GM21367 (cell line): ENCODE data around the gene LIPF.
"Not testable (repeated sequence)": the region's sequence is repeated elsewhere in the genome, so short reads cannot be mapped to it uniquely, and the experiment has no call there.

Experiments used
- ATAC-seq: cut with Tn5 transposase; IDR thresholded peaks from one replicate; pipeline ENCODE4 v1.9.1; 2021; ENCODE audit not compliant: unreplicated experiment

Gene LIPF

DNA sequence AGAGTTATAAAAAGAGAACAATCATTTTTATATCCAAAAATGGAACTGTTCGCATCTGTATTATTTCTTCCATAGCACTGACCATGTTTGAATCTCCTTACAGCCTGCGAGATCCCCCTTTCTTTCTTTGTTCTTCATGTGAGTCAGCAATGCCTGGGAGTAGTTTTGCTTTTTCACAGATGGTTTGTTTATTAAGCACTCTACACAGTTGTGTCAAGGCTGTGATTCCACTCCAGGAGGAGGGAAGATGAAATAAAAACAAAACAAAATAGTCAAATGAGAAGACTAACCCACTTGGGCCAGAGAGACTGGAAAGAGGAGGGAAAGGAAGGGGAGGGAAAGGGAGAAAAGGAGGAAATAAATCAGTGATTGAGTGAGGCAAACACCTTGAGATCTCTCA, 7.8 kb downstream of the LIPF start:
- no peak for ATAC-seq

- no peak for ATAC-seq
These were observed 12.2 kb downstream of the LIPF start for GRCh38 chr10:88676283-88677060.

- no peak for ATAC-seq
These were observed 16.7 kb downstream of the LIPF start for GRCh38 chr10:88680958-88681357.

GRCh38 chr10:88682491-88682890, 18.2 kb downstream of the LIPF start:
- no peak for ATAC-seq

GRCh38 chr10:88687853-88688467, 23.7 kb downstream of the LIPF start:
- no peak for ATAC-seq

DNA sequence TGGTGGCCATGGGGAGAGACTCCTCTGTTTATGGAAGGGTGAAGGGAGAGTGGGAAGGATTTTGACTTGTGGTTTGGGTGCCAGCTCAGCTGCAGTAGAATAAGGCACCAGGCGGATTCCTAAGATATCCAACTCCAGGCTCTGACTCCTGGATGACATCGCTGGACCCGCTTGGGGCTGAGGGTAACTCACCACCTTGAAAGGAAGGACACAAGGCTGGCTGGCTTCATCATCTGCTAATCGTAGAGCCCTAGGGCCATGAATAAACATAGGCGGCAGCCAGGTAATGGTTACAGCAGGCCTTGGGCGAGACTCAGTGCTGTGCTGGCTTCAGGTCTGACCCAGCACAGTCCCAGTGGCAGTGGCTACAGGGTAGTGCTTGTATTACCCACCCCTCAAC, 25.1 kb downstream of the LIPF start:
- ATAC-seq = no peak

GRCh38 chr10:88693392-88694020, 29.3 kb downstream of the LIPF start:
- no peak for ATAC-seq

DNA sequence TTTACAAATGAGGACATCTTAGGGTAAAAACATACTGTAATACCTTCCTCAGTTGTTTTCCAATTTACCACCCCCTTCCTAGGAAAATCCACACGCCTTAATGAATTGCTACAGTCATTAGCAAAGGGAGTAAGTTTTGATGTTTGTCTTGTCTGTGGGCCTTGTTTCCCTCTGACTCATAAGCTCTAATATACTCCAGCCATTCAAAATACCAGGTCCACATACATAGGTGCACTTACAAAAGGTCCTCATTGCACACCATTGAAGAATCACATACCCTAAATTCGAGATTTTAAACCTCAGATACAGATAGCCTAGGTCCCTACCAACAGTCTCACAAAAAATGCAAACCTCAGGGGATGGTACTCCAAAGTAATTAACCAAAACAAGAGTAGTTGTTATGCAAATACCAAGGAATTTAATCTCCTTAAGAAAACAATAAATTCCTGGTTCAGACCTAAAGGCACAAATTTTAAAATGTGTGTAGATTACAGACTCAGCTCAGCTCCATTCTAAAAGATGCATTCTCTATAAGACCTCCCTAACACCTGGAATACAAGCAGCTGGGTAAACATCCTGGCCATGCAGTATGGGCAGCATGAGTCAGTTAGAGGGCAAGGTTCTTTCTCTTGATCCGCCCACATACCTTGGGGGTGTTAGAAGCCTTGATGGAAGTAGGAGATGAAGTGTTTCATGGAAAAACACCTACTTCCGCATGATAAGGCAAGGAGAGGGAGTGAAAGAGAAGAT, 38.8 kb downstream of the LIPF start:
- ATAC-seq = no peak

DNA sequence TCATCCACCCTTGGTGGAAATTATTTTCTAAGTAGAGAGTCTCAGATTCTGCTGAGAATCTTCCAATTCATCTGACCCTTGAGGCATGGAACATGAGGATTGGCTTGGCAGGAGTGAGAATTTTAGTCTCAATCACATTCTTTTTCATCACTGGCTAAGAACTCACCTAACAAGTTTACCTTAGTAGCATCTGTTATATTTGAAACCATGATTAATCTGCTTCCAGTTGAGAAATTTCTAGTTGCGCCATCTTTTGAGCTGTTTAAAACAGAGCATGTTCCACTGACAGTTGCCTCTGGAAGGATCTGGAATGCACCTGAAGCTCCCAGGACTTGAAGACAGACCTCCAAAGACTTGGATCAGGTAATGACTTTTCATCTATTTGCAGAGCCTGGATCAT, 41.7 kb downstream of the LIPF start, which contains the start of gene LIPK:
LIPK (plus strand) TSS at position 292 of the 400 bp plus-strand sequence. CDS start 18,295 bp downstream, outside the sequence.
- ATAC-seq = no peak

DNA sequence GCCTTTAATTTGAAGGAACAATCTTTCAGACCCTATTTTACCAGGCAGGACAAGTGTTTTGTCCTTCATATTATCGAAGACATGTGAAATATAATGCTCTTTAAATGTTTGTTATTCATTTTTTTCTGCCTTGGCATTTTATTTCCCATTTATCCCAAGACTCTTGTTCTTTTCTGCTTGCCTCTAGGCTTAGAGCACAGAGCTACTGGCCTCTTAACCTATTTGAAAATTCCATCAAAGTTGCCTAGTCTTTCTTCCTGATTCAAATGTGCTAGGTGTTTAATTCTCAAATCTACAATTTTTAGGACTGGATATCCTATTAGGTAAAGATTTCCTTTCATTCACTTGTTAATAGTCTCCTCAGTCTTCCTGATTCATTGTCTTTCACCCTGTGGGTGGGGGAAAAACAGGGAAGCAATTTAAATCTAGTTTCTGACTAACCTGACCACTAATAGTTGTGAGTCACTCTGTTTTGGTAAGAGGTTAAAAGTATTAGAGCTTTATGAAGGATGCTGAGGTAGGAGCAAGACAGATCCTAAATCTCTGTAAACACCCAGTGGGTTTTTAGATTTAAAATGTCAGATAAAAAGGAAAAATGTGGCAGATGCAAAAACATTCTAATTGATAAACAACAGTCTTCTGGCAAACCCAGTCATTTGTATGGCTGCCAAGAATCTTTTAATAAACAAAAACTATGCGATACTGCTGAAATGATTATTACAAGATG, 43.4 kb downstream of the LIPF start:
- no peak for ATAC-seq

DNA sequence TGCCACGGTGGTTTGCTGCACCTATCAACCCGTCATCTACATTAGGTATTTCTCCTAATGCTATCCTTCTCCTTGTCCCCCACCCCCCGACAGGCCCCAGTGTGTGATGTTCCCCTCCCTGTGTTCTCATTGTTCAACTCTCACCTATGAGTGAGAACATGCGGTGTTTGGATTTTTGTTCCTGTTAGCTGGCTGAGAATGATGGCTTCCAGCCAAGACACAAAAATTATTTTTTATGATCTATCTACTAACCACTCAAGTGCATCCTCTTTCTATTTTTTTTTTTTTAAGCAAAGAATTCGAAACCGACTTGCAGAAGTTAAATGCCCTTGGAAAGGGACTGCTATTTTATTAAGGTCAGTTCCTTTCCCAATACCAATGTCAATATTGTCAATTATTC, 45.1 kb downstream of the LIPF start:
- ATAC-seq = not testable (repeated sequence)

DNA sequence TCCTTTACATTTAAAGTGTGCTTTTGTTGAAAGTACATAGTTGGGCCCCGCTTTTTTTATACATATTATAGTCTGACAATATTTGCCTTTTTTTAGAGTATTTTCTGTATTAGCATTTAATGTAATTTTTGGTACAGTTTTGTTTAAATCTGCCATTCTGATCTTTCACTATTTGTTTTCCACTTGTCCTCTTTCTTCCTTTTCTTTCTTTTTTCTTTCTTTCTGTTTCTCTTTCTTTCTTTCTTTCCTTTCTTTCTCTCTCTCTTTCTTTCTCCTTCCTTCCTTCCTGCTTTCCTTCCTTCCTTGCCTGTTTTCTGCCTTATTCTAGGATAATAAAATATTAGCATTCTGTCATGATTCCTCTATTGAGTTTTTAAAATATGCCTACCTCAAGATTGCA, 51.3 kb downstream of the LIPF start:
- no peak for ATAC-seq

DNA sequence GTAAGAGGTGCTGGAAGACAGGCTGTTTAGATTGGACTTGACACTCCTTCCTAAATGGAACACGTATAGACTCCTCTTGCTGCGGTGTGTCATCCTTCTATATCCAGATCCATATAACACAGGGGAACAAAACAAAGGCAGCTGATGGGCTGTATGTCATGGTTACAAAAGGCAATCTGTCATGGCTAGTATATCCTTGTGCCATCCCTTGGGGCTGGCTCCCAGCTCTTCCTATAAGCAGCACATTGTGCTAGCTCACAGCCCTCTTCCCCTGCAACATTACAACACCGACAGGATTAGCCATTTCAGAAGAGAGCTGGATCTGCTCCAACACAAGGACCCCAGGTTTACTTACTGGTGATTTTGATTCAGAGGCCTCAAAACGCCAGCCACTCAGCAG, 57.1 kb downstream of the LIPF start:
- ATAC-seq = no peak

DNA sequence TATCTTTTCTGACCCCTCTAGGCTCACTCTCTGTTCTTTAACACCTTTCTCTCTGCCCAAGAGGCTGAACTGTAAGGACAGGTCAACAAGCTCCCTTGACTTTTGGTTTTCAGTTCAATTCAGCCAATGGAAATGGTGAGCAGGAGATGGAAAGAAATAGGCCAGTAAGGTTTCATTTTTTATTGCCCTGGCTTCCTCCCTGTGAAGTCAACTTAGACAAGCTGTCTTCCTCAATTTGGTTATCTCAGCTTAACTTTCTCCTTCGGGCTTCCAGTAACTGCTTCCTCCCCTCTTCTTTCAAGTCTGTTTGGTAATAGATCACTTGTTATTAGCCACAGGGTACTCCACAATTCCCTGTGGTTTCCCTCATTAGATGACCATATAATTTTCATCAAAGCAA, 61.6 kb downstream of the LIPF start:
- no peak for ATAC-seq

DNA sequence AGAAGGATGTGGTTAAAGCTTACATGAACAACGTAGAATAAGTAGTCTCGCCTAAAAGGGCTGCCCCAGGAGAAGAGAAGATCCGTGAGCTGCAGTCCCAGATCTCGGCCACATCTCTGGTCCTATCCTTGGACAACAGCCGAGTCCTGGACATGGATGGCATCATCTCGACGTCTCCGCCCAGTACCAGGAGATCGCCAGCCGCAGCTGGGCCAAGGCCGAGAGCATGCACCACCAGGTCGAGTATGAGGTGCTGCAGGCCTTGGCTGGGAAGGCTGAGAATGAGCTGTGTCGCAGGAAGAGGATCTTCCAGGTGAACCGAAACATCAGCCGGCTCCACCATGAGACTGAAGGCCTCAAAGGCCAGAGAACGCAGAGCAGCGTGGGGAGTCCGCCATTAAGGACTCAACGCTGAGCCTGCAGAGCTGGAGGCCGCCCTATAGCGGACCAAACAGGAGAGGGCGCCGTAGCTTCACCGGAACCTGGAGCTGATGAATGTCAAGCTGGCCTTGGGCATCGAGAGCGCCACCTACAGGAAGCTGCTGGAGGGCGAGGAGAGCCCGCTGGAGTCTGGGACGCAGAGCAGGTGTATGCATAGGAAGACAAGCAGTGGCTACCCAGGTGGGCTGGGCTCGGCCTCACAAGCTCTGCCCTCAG, 64.0 kb downstream of the LIPF start:
- no peak for ATAC-seq
